ENCODE results near the gene NGLY1. TPM values are rescaled to one million over a fixed set of nuclear protein-coding genes. Genes with fewer than 3 reads are reported as not detected.

The NGLY1 gene
- total RNA-seq, 1 experiment from 2014 or later: 47.7 TPM

DNA sequence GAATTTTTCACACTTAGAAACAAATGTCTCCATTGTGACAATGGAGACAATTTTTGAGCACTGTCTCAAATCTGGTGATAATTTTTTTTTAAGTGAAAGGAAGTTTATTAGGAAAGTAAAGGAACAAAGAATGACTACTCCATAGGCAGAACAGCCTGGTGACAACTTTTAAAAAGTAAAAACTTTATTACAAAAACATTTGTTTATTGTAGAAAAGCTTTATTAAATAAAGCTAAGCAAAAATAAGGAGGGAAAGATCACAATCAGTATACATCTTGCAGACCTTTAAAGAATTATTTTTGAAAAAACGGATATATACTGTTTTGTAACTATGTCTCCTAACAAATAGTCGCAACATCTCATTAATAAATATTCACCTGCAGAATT, 6.0 kb upstream of the NGLY1 start:
- peaks cover 36% of the 10 kb centered on the region for H3K4me1 ChIP-seq (ENCODE audit: insufficient read depth, low read length)
- ATAC-seq (no peak), DNase-seq (no peak)
- peak overlapping the region; percentile 86 for H3K4me3 ChIP-seq (ENCODE audit: low read length)
- H3K9me3 ChIP-seq (ENCODE audit: low read length): no peaks in the 10 kb centered on the region
- H3K27ac ChIP-seq (ENCODE audit: low read length): peak overlapping the region; percentile 44
- peak overlapping the region; percentile 79 for H3K9ac ChIP-seq (ENCODE audit: low read length)
- no peaks in the 10 kb centered on the region for H3K9me2 ChIP-seq (replicated peaks; ENCODE audit: low read length)
- H4K20me1 ChIP-seq (ENCODE audit: low read length): no peaks in the 10 kb centered on the region
- peak overlapping the region; percentile 93 for H3K4me2 ChIP-seq (ENCODE audit: low read length)
- H3K27me3 ChIP-seq (ENCODE audit: low read length): no peaks in the 10 kb centered on the region
- CTCF ChIA-PET: no interaction called here
- peaks cover 38% of the 10 kb centered on the region for H3K79me2 ChIP-seq (ENCODE audit: low read length)
- no peaks in the 10 kb centered on the region for H3F3A ChIP-seq (ENCODE audit: low read length, unreplicated experiment)
- H2AFZ ChIP-seq (ENCODE audit: low read length): peak overlapping the region; percentile 94
- intact Hi-C loops (cut with micrococcal nuclease): no loop called here
- TF ChIP-seq EZH2 (IDR thresholded peaks at IDR 0.05; ENCODE audit: low read length, unreplicated experiment): no peak
- TF ChIP-seq EZH2phosphoT487 (IDR thresholded peaks at IDR 0.05; ENCODE audit: borderline replicate concordance, low read length): no peak
- TF ChIP-seq, protein P1, sequence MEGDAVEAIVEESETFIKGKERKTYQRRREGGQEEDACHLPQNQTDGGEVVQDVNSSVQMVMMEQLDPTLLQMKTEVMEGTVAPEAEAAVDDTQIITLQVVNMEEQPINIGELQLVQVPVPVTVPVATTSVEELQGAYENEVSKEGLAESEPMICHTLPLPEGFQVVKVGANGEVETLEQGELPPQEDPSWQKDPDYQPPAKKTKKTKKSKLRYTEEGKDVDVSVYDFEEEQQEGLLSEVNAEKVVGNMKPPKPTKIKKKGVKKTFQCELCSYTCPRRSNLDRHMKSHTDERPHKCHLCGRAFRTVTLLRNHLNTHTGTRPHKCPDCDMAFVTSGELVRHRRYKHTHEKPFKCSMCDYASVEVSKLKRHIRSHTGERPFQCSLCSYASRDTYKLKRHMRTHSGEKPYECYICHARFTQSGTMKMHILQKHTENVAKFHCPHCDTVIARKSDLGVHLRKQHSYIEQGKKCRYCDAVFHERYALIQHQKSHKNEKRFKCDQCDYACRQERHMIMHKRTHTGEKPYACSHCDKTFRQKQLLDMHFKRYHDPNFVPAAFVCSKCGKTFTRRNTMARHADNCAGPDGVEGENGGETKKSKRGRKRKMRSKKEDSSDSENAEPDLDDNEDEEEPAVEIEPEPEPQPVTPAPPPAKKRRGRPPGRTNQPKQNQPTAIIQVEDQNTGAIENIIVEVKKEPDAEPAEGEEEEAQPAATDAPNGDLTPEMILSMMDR (conservative IDR thresholded peaks at IDR 0.05; ENCODE audit: low read depth, low read length): no peak
- no peaks in the 10 kb centered on the region for H3K36me3 ChIP-seq (ENCODE audit: low read depth, low read length)
- TSS peak; percentile 81 for BruUV-seq (replicated peaks)
- POLR2A ChIA-PET (ENCODE audit: unreplicated experiment): interaction anchor here (0.6 kb wide), 1 partner anchor 12 kb away, joined by 3 read pairs; no protein-coding TSS in a partner anchor

- H3K27ac ChIP-seq (ENCODE audit: low read length): no peak overlapping the region
- no peaks in the 10 kb centered on the region for H3K27me3 ChIP-seq (ENCODE audit: low read length)
- no peak overlapping the region for H3K4me2 ChIP-seq (ENCODE audit: low read length)
- no peak overlapping the region for H3K9ac ChIP-seq (ENCODE audit: low read length)
- H4K20me1 ChIP-seq (ENCODE audit: low read length): 0 out of 2 replicates have a peak, but pooled peaks cover under 1% of the 10 kb centered on the region
- no peaks in the 10 kb centered on the region for H3K36me3 ChIP-seq (ENCODE audit: low read depth, low read length)
- peaks cover 41% of the 10 kb centered on the region for H3K4me1 ChIP-seq (ENCODE audit: insufficient read depth, low read length)
- H2AFZ ChIP-seq (ENCODE audit: low read length): no peak overlapping the region
- peaks cover 40% of the 10 kb centered on the region for H3K79me2 ChIP-seq (ENCODE audit: low read length)
- intact Hi-C loops (cut with micrococcal nuclease): no loop called here
- no TSS peak for BruUV-seq (replicated peaks)
- H3K4me3 ChIP-seq (ENCODE audit: low read length): no peak overlapping the region
- DNase-seq: no peak
- no peaks in the 10 kb centered on the region for H3K9me3 ChIP-seq (ENCODE audit: low read length)
- no peaks in the 10 kb centered on the region for H3F3A ChIP-seq (ENCODE audit: low read length, unreplicated experiment)
- ChIA-PET CTCF (no interaction called here), POLR2A (ENCODE audit: unreplicated experiment) (no interaction called here)
- no peak for ATAC-seq
- TF ChIP-seq EZH2 (IDR thresholded peaks at IDR 0.05; ENCODE audit: low read length, unreplicated experiment) (no peak), EZH2phosphoT487 (IDR thresholded peaks at IDR 0.05; ENCODE audit: borderline replicate concordance, low read length) (no peak)
- TF ChIP-seq, protein P1 (conservative IDR thresholded peaks at IDR 0.05; ENCODE audit: low read depth, low read length): no peak
- H3K9me2 ChIP-seq (replicated peaks; ENCODE audit: low read length): no peaks in the 10 kb centered on the region
Measured at GRCh38 chr3:25787689-25788088, 4.4 kb upstream of the NGLY1 start.

- H3K27me3 ChIP-seq (ENCODE audit: low read length): no peaks in the 10 kb centered on the region
- ChIA-PET CTCF (interaction anchor here (0.6 kb wide), 1 partner anchor 1256 kb away, joined by 3 read pairs; no protein-coding TSS in a partner anchor), POLR2A (ENCODE audit: unreplicated experiment) (no interaction called here)
- H3F3A ChIP-seq (ENCODE audit: low read length, unreplicated experiment): no peaks in the 10 kb centered on the region
- H2AFZ ChIP-seq (ENCODE audit: low read length): no peak overlapping the region
- TF ChIP-seq EZH2 (IDR thresholded peaks at IDR 0.05; ENCODE audit: low read length, unreplicated experiment) (no peak), EZH2phosphoT487 (IDR thresholded peaks at IDR 0.05; ENCODE audit: borderline replicate concordance, low read length) (no peak)
- TF ChIP-seq, protein P1 (conservative IDR thresholded peaks at IDR 0.05; ENCODE audit: low read depth, low read length): no peak
- no peak overlapping the region for H3K4me3 ChIP-seq (ENCODE audit: low read length)
- no peak overlapping the region for H3K27ac ChIP-seq (ENCODE audit: low read length)
- H3K79me2 ChIP-seq (ENCODE audit: low read length): peaks cover 40% of the 10 kb centered on the region
- no peaks in the 10 kb centered on the region for H3K9me3 ChIP-seq (ENCODE audit: low read length)
- H3K9me2 ChIP-seq (replicated peaks; ENCODE audit: low read length): no peaks in the 10 kb centered on the region
- no peak overlapping the region for H3K9ac ChIP-seq (ENCODE audit: low read length)
- H3K36me3 ChIP-seq (ENCODE audit: low read depth, low read length): no peaks in the 10 kb centered on the region
- peaks cover 17% of the 10 kb centered on the region for H4K20me1 ChIP-seq (ENCODE audit: low read length)
- intact Hi-C loops (cut with micrococcal nuclease): no loop called here
- BruUV-seq (replicated peaks): no TSS peak
- no peak overlapping the region; the same call in 1 of the 2 replicates for H3K4me2 ChIP-seq (ENCODE audit: low read length)
- H3K4me1 ChIP-seq (ENCODE audit: insufficient read depth, low read length): peaks cover 45% of the 10 kb centered on the region
- ATAC-seq (no peak), DNase-seq (peak; percentile 61)
Measured at GRCh38 chr3:25785826-25786225, 2.6 kb upstream of the NGLY1 start.

All from PC-3 (cell line).